GM12872 (cell line): Measurements from ENCODE around the gene CMPK2.
A peak's percentile ranks its signal among the peaks of the same experiment; 100 is the strongest.

Experiments
- TF ChIP-seq, protein P1 (sequence below): IDR thresholded peaks from 3 replicates; pipeline ENCODE4 v1.5.1; 2011; ENCODE audit warnings: low read depth, mild to moderate bottlenecking, low read length, moderate library complexity; ENCODE audit not compliant: insufficient read depth

CMPK2 gene

DNA sequence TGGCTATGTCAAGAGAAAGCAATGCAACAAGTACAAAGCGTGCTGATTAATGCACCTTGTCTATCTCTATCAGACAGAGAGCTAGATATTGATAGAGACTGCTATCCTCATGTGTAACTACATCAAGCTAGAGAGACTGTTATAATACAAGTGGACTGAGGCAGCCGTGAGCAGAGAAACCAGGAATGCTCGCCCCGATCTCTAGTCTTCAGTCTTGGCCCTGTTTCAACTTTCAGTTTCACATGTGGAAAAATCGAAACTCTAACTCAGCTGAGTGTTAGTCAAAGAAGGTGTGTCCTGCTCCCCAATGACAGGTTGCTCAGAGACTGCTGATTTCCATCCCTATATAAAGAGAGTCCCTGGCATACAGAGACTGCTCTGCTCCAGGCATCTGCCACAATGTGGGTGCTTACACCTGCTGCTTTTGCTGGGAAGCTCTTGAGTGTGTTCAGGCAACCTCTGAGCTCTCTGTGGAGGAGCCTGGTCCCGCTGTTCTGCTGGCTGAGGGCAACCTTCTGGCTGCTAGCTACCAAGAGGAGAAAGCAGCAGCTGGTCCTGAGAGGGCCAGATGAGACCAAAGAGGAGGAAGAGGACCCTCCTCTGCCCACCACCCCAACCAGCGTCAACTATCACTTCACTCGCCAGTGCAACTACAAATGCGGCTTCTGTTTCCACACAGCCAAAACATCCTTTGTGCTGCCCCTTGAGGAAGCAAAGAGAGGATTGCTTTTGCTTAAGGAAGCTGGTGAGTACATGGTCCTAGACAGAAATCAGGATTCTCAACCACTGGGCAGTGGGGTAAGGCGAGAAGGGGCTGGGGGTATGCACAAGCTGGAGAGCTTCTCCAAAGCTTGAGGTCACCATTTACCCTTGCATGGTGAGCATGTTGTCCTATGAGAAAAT, 11.9 kb upstream of the CMPK2 start, which contains the start of gene RSAD2:
RSAD2 (plus strand) TSS at position 376 of the 903 bp plus-strand sequence; CDS start at position 400, 24 bp downstream.
- TF ChIP-seq, protein P1, sequence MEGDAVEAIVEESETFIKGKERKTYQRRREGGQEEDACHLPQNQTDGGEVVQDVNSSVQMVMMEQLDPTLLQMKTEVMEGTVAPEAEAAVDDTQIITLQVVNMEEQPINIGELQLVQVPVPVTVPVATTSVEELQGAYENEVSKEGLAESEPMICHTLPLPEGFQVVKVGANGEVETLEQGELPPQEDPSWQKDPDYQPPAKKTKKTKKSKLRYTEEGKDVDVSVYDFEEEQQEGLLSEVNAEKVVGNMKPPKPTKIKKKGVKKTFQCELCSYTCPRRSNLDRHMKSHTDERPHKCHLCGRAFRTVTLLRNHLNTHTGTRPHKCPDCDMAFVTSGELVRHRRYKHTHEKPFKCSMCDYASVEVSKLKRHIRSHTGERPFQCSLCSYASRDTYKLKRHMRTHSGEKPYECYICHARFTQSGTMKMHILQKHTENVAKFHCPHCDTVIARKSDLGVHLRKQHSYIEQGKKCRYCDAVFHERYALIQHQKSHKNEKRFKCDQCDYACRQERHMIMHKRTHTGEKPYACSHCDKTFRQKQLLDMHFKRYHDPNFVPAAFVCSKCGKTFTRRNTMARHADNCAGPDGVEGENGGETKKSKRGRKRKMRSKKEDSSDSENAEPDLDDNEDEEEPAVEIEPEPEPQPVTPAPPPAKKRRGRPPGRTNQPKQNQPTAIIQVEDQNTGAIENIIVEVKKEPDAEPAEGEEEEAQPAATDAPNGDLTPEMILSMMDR, result no peak

DNA sequence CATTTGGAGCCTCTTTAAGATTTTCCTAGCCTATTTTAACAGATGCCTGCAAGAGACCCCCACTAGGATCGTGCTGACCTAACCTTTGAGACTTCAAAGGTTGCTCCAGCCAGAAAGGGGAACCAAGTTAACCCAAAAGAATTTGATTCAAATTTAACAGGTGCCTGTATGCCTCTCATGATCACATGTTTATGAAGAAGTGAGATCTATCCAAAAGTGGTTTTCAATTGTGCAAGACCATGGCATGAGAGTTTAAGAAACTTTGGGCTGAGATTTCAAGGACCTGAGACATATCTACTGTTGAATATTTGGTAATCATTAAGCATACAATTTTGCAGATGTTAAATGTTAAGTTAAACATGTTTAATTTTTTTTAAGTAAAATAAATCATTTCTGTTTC, 10.6 kb upstream of the CMPK2 start:
- TF ChIP-seq, protein P1, result no peak

DNA sequence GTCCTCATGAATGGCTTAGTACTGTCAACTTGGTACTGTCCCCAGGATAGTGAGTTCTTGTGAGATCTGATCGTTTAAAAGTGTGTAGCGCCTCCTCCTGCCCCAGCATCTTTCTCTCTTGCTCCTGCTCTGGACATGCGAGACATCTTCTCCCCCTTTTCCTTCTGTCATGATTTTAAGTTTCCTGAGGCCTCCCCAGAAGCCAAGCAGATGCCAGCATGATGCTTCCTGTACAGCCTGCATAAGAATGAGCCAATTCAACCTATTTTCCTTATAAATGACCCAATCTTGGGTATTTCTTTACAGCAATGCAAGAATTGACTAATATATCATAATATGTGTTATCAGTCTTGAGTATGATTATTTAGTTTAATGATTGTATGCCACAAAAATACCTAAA, 8.3 kb upstream of the CMPK2 start:
- TF ChIP-seq, protein P1, result no peak

DNA sequence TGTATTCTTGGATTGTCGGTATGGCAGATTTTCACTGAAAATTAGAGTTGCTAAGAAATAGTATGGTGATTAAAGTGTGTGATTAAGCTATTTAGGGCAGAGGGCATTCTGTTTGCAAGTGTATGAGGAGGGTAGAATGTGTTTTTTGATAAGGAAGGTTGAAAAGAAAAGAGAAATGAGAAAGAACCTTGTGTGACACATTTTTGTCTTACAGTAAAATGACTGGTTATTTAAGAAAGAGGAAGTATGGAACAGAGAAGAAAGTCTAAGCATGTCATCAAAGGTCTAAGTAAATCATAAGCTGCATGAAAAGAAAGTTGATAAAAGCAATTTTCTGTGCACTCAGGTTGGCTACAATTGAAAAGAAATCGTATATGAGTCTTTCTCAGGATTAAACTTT, 6.7 kb upstream of the CMPK2 start:
- TF ChIP-seq, protein P1, result no peak

DNA sequence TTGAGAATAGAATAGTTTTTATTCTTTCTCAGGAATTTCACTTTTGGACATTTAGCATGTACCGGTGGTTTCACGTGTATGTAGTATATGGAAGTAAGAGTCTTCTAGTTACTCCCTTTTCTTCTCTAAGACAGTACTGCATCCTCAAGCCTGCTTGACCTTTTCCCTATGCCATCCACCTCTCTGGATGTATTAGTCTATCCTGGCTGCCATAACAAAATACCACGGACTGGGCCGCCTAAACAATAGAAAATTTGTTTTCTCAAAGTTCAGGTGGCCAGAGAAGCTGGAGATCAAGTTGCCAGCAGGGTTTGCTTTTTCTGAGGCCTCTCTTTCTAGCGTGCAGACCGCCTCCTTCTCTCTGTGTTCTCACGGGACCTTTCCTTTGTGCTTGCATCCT, 1.3 kb upstream of the CMPK2 start:
- TF ChIP-seq, protein P1, result no peak

DNA sequence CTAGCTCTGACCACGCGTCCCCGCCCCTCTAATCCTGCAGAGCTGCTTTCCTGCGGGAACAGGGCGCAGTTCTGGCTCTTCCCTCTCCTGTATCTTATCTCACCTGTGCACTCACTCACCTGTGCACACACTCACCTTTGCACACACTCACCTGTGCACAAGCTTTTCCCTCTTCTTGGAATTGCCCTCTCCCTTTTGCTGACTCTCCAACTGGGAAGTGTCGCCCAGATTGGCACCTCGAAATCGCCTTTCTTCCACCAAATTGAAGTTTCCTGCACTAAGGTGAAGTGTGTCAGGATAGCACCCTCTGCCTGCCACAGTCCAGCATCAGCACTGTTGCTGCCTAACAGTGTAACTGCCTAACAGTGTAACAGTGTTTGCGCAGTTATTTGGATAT, 566 bp upstream of the CMPK2 start:
- TF ChIP-seq, protein P1, result peak; percentile 51

DNA sequence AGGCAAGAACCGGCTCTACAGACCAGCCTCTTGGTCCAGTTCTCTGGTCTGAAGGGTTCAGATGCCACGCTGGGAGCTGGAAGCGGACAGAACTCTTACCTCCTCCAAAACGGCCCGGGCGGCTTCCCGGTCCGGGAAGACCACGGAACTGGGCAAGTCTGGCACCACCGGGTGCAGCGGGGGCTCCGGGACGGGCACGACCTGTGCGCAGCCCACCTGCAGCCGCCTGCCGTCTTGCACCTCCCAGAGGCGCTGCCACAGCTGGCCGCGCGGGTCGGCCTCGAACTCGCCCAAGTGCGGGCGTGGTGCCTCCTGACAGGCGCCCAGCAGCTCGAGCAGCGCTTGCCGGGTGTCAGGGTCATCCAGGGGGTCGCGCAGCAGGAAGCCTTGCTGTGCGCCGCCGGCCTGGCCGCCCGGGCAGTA, 773 bp downstream of the CMPK2 start:
- TF ChIP-seq, protein P1, result no peak
